ENCODE measurements around the gene SIX4.

GRCh38 chr14:60681271-60681670 lies 42.9 kb downstream of the SIX4 start:
- TF ChIP-seq CTCF (IDR thresholded peaks at IDR 0.05 in 8 of 11, conservative IDR thresholded peaks at IDR 0.05 in 3 of 11) (no peak), POLR2AphosphoS5 (IDR thresholded peaks at IDR 0.05) (no peak)
